ENCODE results near the gene CCDC187. TPM values are rescaled to one million over a fixed set of nuclear protein-coding genes. Genes with fewer than 3 reads are reported as not detected.

The CCDC187 gene
- total RNA-seq, 4 donors from 2014 or later = 0.40 to 1.1 (median 0.41) TPM; not detected in 1

DNA sequence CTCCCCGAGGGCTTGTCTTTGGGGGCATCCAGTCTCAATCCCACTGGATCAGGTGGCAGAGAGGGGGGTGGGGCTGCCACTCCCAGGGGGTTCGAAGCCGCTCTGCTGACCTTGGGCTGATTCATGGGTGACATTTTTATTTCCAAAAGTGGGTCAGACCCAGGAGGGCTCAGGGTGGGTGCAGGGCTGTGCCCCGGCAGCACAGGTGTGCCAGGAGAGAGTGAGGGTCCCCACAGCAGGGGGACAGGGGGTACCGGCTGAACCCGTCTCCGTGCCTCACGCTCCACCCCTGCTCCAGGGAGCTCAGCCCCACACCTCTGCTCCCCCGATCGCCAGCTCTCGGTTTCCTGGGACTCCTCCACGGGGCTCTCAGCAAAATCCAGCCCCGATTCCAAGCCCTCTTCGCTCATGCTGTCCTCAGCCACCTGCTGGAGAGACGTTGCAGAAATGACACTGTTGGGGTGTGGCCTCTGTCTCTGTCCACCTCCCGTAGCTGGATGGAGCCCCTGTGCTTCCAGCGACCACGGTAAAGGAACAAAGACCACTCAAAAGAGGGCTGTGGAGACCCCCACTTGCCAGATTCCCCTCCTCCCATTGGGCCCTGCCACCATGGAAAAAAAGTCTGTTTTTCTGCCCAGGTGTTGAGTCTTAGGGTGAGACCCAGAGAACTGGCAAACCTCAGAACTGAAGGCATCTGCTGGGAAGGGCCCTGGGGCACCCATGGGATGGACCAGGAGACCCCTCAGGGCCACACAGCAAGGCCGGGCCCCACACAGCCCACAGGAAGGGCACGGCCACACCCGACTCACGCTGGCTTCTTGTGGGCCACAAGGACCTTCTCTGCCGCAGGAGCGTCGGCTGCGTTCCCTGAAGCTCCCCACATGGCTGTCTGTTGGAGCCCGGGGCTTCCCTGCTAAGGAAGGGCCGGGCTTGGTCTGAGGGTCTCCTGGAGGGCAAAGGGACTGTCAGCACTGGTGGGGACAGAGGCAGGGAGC lies 47.7 kb downstream of the CCDC187 start:
- intact Hi-C loops (cut with DNase I; ENCODE audit: low total_unique reads) (no loop called here), in situ Hi-C loops (cut with MboI; ENCODE audit: low pct_ligation_motif_present in 1 of 4, low pct_unique_long_range_greater_than_20kb in 1 of 4, low sequenced_read_pairs in 3 of 4) (no loop called here)
- H3K27ac ChIP-seq = no peak overlapping the region
- peaks cover 27% of the 10 kb centered on the region for H3K27me3 ChIP-seq
- no peaks in the 10 kb centered on the region for H3K9me3 ChIP-seq
- H3K4me3 ChIP-seq = no peak overlapping the region
- H3K36me3 ChIP-seq = no peaks in the 10 kb centered on the region
- TF ChIP-seq POLR2AphosphoS5 (IDR thresholded peaks at IDR 0.05) (no peak), EP300 (IDR thresholded peaks at IDR 0.05; ENCODE audit: low read depth) (no peak), POLR2A (IDR thresholded peaks at IDR 0.05) (no peak)
- TF ChIP-seq, protein P1, sequence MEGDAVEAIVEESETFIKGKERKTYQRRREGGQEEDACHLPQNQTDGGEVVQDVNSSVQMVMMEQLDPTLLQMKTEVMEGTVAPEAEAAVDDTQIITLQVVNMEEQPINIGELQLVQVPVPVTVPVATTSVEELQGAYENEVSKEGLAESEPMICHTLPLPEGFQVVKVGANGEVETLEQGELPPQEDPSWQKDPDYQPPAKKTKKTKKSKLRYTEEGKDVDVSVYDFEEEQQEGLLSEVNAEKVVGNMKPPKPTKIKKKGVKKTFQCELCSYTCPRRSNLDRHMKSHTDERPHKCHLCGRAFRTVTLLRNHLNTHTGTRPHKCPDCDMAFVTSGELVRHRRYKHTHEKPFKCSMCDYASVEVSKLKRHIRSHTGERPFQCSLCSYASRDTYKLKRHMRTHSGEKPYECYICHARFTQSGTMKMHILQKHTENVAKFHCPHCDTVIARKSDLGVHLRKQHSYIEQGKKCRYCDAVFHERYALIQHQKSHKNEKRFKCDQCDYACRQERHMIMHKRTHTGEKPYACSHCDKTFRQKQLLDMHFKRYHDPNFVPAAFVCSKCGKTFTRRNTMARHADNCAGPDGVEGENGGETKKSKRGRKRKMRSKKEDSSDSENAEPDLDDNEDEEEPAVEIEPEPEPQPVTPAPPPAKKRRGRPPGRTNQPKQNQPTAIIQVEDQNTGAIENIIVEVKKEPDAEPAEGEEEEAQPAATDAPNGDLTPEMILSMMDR (IDR thresholded peaks at IDR 0.05) = no peak
- no peaks in the 10 kb centered on the region for H3K4me1 ChIP-seq
- DNase-seq = no peak
- 42% methylated on average over 23 of the region's 28 CpGs; no CpG with 5 or more reads in 1 of the 2 donors for WGBS, 2 donors (ENCODE audit: low coverage in 1 of 2)

DNA sequence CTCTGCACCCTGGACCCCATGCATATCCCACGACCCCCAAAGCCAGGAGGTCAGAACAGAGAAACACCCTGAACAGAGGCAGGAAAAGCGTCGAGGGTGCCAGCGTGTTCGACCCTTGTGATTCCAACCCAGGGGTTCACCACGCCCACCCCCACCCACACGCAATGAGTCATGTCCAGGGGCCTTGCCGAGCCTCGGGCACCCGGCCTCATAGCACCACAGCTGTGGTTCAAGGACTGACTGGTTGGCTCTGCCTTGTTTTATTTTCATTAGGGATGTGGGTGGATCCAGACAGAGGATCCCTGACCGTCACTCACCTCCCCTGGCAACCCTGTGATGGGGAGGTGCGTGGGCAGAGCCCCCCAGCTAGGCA lies 48.7 kb downstream of the CCDC187 start:
- intact Hi-C loops (cut with DNase I; ENCODE audit: low total_unique reads) (no loop called here), in situ Hi-C loops (cut with MboI; ENCODE audit: low pct_ligation_motif_present in 1 of 4, low pct_unique_long_range_greater_than_20kb in 1 of 4, low sequenced_read_pairs in 3 of 4) (no loop called here)
- Histone ChIP-seq H3K27ac (no peak overlapping the region), H3K4me3 (no peak overlapping the region), H3K9me3 (no peaks in the 10 kb centered on the region), H3K4me1 (no peaks in the 10 kb centered on the region), H3K36me3 (no peaks in the 10 kb centered on the region), H3K27me3 (peaks cover 35% of the 10 kb centered on the region)
- DNase-seq = no peak
- 11% methylated on average over 12 of the region's 12 CpGs; no CpG with 5 or more reads in 1 of the 2 donors for WGBS, 2 donors (ENCODE audit: low coverage in 1 of 2)
- TF ChIP-seq POLR2AphosphoS5 (IDR thresholded peaks at IDR 0.05) (no peak), EP300 (IDR thresholded peaks at IDR 0.05; ENCODE audit: low read depth) (no peak), POLR2A (IDR thresholded peaks at IDR 0.05) (no peak)
- TF ChIP-seq, protein P1 (IDR thresholded peaks at IDR 0.05) = no peak

- in situ Hi-C loops (cut with MboI; ENCODE audit: low pct_ligation_motif_present in 1 of 4, low pct_unique_long_range_greater_than_20kb in 1 of 4, low sequenced_read_pairs in 3 of 4) = no loop called here
- Histone ChIP-seq H3K4me1 (no peaks in the 10 kb centered on the region), H3K4me3 (no peak overlapping the region), H3K27me3 (peaks cover 39% of the 10 kb centered on the region), H3K36me3 (no peaks in the 10 kb centered on the region), H3K9me3 (no peaks in the 10 kb centered on the region), H3K27ac (no peak overlapping the region)
- TF ChIP-seq POLR2A (IDR thresholded peaks at IDR 0.05) = no peak
- TF ChIP-seq, protein P1 (IDR thresholded peaks at IDR 0.05) = no peak
- TF ChIP-seq EP300 (IDR thresholded peaks at IDR 0.05; ENCODE audit: low read depth) = no peak
- no peak for TF ChIP-seq POLR2AphosphoS5 (IDR thresholded peaks at IDR 0.05)
- intact Hi-C loops (cut with DNase I; ENCODE audit: low total_unique reads) = no loop called here
- WGBS, 2 donors (ENCODE audit: low coverage in 1 of 2) = 58% methylated on average over 22 of the region's 25 CpGs; no CpG with 5 or more reads in 1 of the 2 donors
- no peak for DNase-seq
These were observed 49.3 kb downstream of the CCDC187 start for GRCh38 chr9:136254381-136255165.

Data from transverse colon (tissue), 4 donors.